H9 (cell line): ENCODE results near the gene OPRL1. TPM values are rescaled to one million over a fixed set of nuclear protein-coding genes. Genes with fewer than 3 reads are reported as not detected.

ENCODE experiments used
- DNase-seq: peaks from one replicate; pipeline ENCODE4 v3.0.0-alpha.2; 2017
- H2AFZ ChIP-seq: one replicate; pipeline ENCODE4 v1.6.1; 2013; ENCODE audit warnings: mild to moderate bottlenecking, low read length, control low read depth, moderate library complexity
- H2AK5ac ChIP-seq: 2 replicates; pipeline ENCODE4 v1.6.1; 2013; ENCODE audit warnings: low read length, control low read depth, mixed read lengths; ENCODE audit not compliant: insufficient read length
- H2BK120ac ChIP-seq: one replicate; pipeline ENCODE4 v1.6.1; 2013; ENCODE audit warnings: low read depth, mild to moderate bottlenecking, low read length, control low read depth, inconsistent platforms; ENCODE audit not compliant: poor library complexity, severe bottlenecking
- H2BK12ac ChIP-seq: 2 replicates; pipeline ENCODE4 v1.6.1; 2013; ENCODE audit warnings: low read length, control low read depth, mixed read lengths, low read depth; ENCODE audit not compliant: insufficient read length
- H2BK15ac ChIP-seq: 2 replicates; pipeline ENCODE4 v1.6.1; 2013; ENCODE audit warnings: low read depth, low read length, control low read depth
- H2BK20ac ChIP-seq: one replicate; pipeline ENCODE4 v1.6.1; 2013; ENCODE audit warnings: low read depth, mild to moderate bottlenecking, low read length, control low read depth, inconsistent platforms; ENCODE audit not compliant: poor library complexity, severe bottlenecking
- H2BK5ac ChIP-seq: 2 replicates; pipeline ENCODE4 v1.6.1; 2013; ENCODE audit warnings: low read length, control low read depth, mixed read lengths; ENCODE audit not compliant: insufficient read length
- H3K14ac ChIP-seq: 2 replicates; pipeline ENCODE4 v1.6.1; 2013; ENCODE audit warnings: low read length, control low read depth; ENCODE audit not compliant: insufficient read depth
- H3K18ac ChIP-seq: 2 replicates; pipeline ENCODE4 v1.6.1; 2013; ENCODE audit warnings: low read depth, mild to moderate bottlenecking, mixed read lengths, low read length, control low read depth; ENCODE audit not compliant: insufficient read length
- H3K23ac ChIP-seq: 2 replicates; pipeline ENCODE4 v1.6.1; 2013; ENCODE audit warnings: low read length, control low read depth, mixed read lengths, low read depth; ENCODE audit not compliant: insufficient read length
- H3K23me2 ChIP-seq: 2 replicates; pipeline ENCODE4 v1.6.1; 2013; ENCODE audit warnings: low read depth, mild to moderate bottlenecking, mixed read lengths, low read length, control low read depth; ENCODE audit not compliant: insufficient read length, poor library complexity, severe bottlenecking
- H3K27ac ChIP-seq: 2 replicates; pipeline ENCODE4 v1.5.1; 2013; ENCODE audit warnings: low read length, control low read depth, mixed read lengths, low read depth; ENCODE audit not compliant: insufficient read length
- H3K27me3 ChIP-seq: 2 replicates; pipeline ENCODE4 v1.6.1; 2013; ENCODE audit warnings: low read length, control low read depth, inconsistent platforms; ENCODE audit not compliant: insufficient read depth
- H3K4ac ChIP-seq: 2 replicates; pipeline ENCODE4 v1.6.1; 2013; ENCODE audit warnings: low read depth, mild to moderate bottlenecking, control low read depth, inconsistent platforms, low read length, moderate library complexity
- H3K4me1 ChIP-seq: 2 replicates; pipeline ENCODE4 v1.6.1; 2013; ENCODE audit warnings: low read length, control low read depth, inconsistent platforms; ENCODE audit not compliant: insufficient read depth
- H3K4me2 ChIP-seq: 2 replicates; pipeline ENCODE4 v1.6.1; 2013; ENCODE audit warnings: low read length, control low read depth, mixed read lengths; ENCODE audit not compliant: insufficient read length, insufficient read depth
- H3K56ac ChIP-seq: 2 replicates; pipeline ENCODE4 v1.6.1; 2013; ENCODE audit warnings: low read depth, mild to moderate bottlenecking, mixed read lengths, low read length, control low read depth; ENCODE audit not compliant: insufficient read length
- H3K79me1 ChIP-seq: 2 replicates; pipeline ENCODE4 v1.6.1; 2013; ENCODE audit warnings: low read depth, mild to moderate bottlenecking, moderate library complexity, low read length, control low read depth, inconsistent platforms; ENCODE audit not compliant: insufficient read depth, poor library complexity, severe bottlenecking
- H3K79me2 ChIP-seq: 2 replicates; pipeline ENCODE4 v1.6.1; 2013; ENCODE audit warnings: low read length, control low read depth, inconsistent platforms; ENCODE audit not compliant: insufficient read depth
- H3K9ac ChIP-seq: 2 replicates; pipeline ENCODE4 v1.6.1; 2013; ENCODE audit warnings: low read length, control low read depth, mixed read lengths; ENCODE audit not compliant: insufficient read length; ENCODE audit errors: extremely low read depth
- H3K9me3 ChIP-seq: one replicate; pipeline ENCODE4 v1.6.1; 2013; ENCODE audit warnings: low read depth, low read length, inconsistent platforms; ENCODE audit not compliant: control insufficient read depth
- H3T11ph ChIP-seq: one replicate; pipeline ENCODE4 v1.6.1; 2013; ENCODE audit warnings: mild to moderate bottlenecking, low read length, control low read depth, inconsistent platforms
- H4K20me1 ChIP-seq: one replicate; pipeline ENCODE4 v1.6.1; 2013; ENCODE audit not compliant: control insufficient read depth, insufficient read length, insufficient read depth
- H4K5ac ChIP-seq: 2 replicates; pipeline ENCODE4 v1.6.1; 2013; ENCODE audit warnings: low read depth, mild to moderate bottlenecking, mixed read lengths, low read length, control low read depth; ENCODE audit not compliant: insufficient read length
- H4K8ac ChIP-seq: replicated peaks from 2 replicates; pipeline ENCODE4 v1.6.1; 2013; ENCODE audit warnings: low read length, control low read depth, mixed read lengths, low read depth; ENCODE audit not compliant: insufficient read length
- H4K91ac ChIP-seq: 2 replicates; pipeline ENCODE4 v1.6.1; 2013; ENCODE audit warnings: low read depth, mild to moderate bottlenecking, moderate library complexity, mixed read lengths, low read length, control low read depth; ENCODE audit not compliant: insufficient read length
- H3K27ac Mint-ChIP-seq, 3 experiments: 2 replicates in 2 of 3; 3 replicates in 1 of 3; pipeline ENCODE4 v1.8.0; 2020 to 2021; ENCODE audit warnings: mixed read lengths in 3 of 3, mild to moderate bottlenecking in 1 of 3, moderate library complexity in 1 of 3
- H3K27me3 Mint-ChIP-seq: 2 replicates; pipeline ENCODE4 v1.8.0; 2021; ENCODE audit warnings: low read depth, mild to moderate bottlenecking, moderate library complexity, mixed read lengths
- H3K36me3 Mint-ChIP-seq, 3 experiments: 2 replicates in 2 of 3; 3 replicates in 1 of 3; pipeline ENCODE4 v1.8.0; 2020 to 2021; ENCODE audit warnings: low read depth in 3 of 3, mixed read lengths in 3 of 3; ENCODE audit not compliant: insufficient read depth in 1 of 3
- H3K4me1 Mint-ChIP-seq, 2 experiments: 2 replicates each; pipeline ENCODE4 v1.8.0; 2020; ENCODE audit warnings: mixed read lengths in 2 of 2
- H3K4me3 Mint-ChIP-seq, 2 experiments: 2 replicates in 1 of 2; 3 replicates in 1 of 2; pipeline ENCODE4 v1.8.0; 2020 to 2021; ENCODE audit warnings: mild to moderate bottlenecking in 2 of 2, mixed read lengths in 2 of 2, moderate library complexity in 1 of 2
- H3K9me3 Mint-ChIP-seq, 2 experiments: 2 replicates in 1 of 2; 3 replicates in 1 of 2; pipeline ENCODE4 v1.8.0; 2020; ENCODE audit warnings: mild to moderate bottlenecking in 2 of 2, mixed read lengths in 2 of 2, moderate library complexity in 1 of 2
- WGBS: extraction: QIAGEN DNeasy Blood & Tissue Kit; methylation state at CpG from one replicate; pipeline ENCODE4 v1.1.7; 2013; ENCODE audit warnings: missing lambda C conversion rate, low lambda C conversion rate, mixed read lengths; ENCODE audit not compliant: insufficient read length; ENCODE audit errors: extremely low coverage; 5-methylcytosine and 5-hydroxymethylcytosine counted together
- total RNA-seq: library from RNA; stranded (reverse); gene quantifications from 2 replicates; pipeline ENCODE4 v1.2.1, GENCODE V29; 2021
- TF ChIP-seq, protein P1 (sequence below): fragments of 200-600 bp; sonication (generic); conservative IDR thresholded peaks from 3 replicates; pipeline ENCODE4 v1.8.0; 2021; ENCODE audit warnings: antibody characterized with exemption, mild to moderate bottlenecking

Gene OPRL1
- total RNA-seq, 1 experiment from 2014 or later = 0.90 TPM

DNA sequence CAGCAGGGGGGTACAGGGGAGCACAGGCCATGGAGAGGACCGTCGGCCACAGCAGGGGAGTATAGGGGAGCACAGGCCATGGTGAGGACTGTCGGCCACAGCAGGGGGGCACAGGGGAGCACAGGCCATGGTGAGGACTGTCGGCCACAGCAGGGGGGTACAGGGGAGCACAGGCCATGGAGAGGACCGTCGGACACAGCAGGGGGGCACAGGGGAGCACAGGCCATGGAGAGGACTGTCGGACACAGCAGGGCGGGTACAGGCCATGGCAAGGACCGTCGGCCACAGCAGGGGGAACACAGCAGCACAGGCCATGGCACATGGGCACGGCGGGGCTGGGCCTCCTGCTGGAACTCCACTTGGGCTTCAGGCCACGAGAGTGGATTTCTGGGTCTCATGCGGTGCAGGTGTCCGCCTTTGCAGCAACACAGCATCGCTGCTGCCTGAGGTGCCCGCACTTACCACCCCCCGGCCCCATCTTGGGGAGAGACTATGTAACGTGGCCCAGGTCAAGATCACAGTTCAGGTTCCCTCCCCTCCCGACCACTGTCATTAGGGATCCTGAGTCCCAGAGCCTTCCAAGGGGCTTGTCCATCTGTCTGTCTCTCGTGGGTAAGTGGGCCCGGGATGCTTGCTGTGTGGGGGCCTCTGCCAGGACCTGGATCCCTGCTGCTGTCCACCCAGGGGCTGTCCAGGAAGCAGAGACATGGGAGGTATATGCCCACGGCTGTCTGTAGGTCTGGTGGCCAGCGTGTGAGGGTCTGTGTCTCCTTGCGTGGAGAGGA lies 25.0 kb downstream of the OPRL1 start:
- H3K14ac ChIP-seq = no peak overlapping the region
- H3K4ac ChIP-seq = no peak overlapping the region
- no peak overlapping the region for H2AK5ac ChIP-seq
- peaks cover 46% of the 10 kb centered on the region for H3K27me3 Mint-ChIP-seq
- TF ChIP-seq, protein P1, sequence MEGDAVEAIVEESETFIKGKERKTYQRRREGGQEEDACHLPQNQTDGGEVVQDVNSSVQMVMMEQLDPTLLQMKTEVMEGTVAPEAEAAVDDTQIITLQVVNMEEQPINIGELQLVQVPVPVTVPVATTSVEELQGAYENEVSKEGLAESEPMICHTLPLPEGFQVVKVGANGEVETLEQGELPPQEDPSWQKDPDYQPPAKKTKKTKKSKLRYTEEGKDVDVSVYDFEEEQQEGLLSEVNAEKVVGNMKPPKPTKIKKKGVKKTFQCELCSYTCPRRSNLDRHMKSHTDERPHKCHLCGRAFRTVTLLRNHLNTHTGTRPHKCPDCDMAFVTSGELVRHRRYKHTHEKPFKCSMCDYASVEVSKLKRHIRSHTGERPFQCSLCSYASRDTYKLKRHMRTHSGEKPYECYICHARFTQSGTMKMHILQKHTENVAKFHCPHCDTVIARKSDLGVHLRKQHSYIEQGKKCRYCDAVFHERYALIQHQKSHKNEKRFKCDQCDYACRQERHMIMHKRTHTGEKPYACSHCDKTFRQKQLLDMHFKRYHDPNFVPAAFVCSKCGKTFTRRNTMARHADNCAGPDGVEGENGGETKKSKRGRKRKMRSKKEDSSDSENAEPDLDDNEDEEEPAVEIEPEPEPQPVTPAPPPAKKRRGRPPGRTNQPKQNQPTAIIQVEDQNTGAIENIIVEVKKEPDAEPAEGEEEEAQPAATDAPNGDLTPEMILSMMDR = no peak
- DNase-seq = no peak
- no peak overlapping the region for H3T11ph ChIP-seq
- H2BK120ac ChIP-seq = no peak overlapping the region
- no peaks in the 10 kb centered on the region for H4K20me1 ChIP-seq
- no peak overlapping the region for H3K23ac ChIP-seq
- H3K4me3 Mint-ChIP-seq = no peak overlapping the region
- no peaks in the 10 kb centered on the region for H3K9me3 ChIP-seq
- no peaks in the 10 kb centered on the region for H3K79me1 ChIP-seq
- no peak overlapping the region for H3K27ac ChIP-seq
- no peaks in the 10 kb centered on the region for H3K36me3 Mint-ChIP-seq
- H2BK20ac ChIP-seq = no peak overlapping the region
- H4K8ac ChIP-seq = no peak overlapping the region
- no peak overlapping the region for H4K5ac ChIP-seq
- no peak overlapping the region for H3K18ac ChIP-seq
- no peak overlapping the region for H2AFZ ChIP-seq
- H3K79me2 ChIP-seq = no peaks in the 10 kb centered on the region
- H3K4me1 ChIP-seq = no peaks in the 10 kb centered on the region
- H3K4me2 ChIP-seq = no peak overlapping the region
- H3K56ac ChIP-seq = no peak overlapping the region
- no peak overlapping the region for H4K91ac ChIP-seq
- H3K27ac Mint-ChIP-seq = no peak overlapping the region
- no peak overlapping the region for H3K9ac ChIP-seq
- H2BK5ac ChIP-seq = no peak overlapping the region
- H3K4me1 Mint-ChIP-seq = peaks cover 9 to 14% of the 10 kb centered on the region in 2 experiments; a peak in 3 of 4 replicates
- no peak overlapping the region for H2BK15ac ChIP-seq
- H2BK12ac ChIP-seq = no peak overlapping the region
- no peaks in the 10 kb centered on the region for H3K9me3 Mint-ChIP-seq
- no CpG with 5 or more reads among the region's 25 CpGs for WGBS
- no peaks in the 10 kb centered on the region for H3K23me2 ChIP-seq
- H3K27me3 ChIP-seq = peaks cover 3% of the 10 kb centered on the region; the same call in 1 of the 2 replicates
